Measurements from ENCODE around the gene RBP2.

- TF ChIP-seq POLR2A (IDR thresholded peaks at IDR 0.05; ENCODE audit: control extremely low read depth in 1 of 2, low read depth in 2 of 2, low read length in 2 of 2), result no peak
- TF ChIP-seq CTCF (IDR thresholded peaks at IDR 0.05; ENCODE audit: control extremely low read depth in 1 of 3, insufficient read depth in 1 of 3, low read depth in 1 of 3, low read length in 3 of 3), result no peak
- no peak for TF ChIP-seq TAF7 (optimal IDR thresholded peaks at IDR 0.05; ENCODE audit: borderline replicate concordance, low read depth, low read length)
- no peak for TF ChIP-seq ATF2 (IDR thresholded peaks at IDR 0.05; ENCODE audit: low read length)
Measured at GRCh38 chr3:139521144-139521543, 44.8 kb upstream of the RBP2 start.
